Measurements from ENCODE around the gene PRXL2B.

GRCh38 chr1:2632051-2632430 lies 45.5 kb downstream of the PRXL2B start:
- no peak for TF ChIP-seq POLR2A (IDR thresholded peaks at IDR 0.05; ENCODE audit: low read length)
- no peak for TF ChIP-seq GATA1 (IDR thresholded peaks at IDR 0.05; ENCODE audit: low read depth, low read length)
